Astrocyte (in vitro differentiated cells and primary cell): ENCODE results near the gene KIF3B. TPM values are rescaled to one million over a fixed set of nuclear protein-coding genes. Genes with fewer than 3 reads are reported as not detected.
"Not testable (repeated sequence)": the region's sequence is repeated elsewhere in the genome, so short reads cannot be mapped to it uniquely, and the experiment has no call there.

Experiments
- DNase-seq: peaks from one replicate; pipeline ENCODE4 v3.0.0-alpha.2; 2010; ENCODE audit warnings: low read depth
- FAIRE-seq: peaks from 2 replicates; lab custom pipeline; 2011; peaks lifted over from hg19 to GRCh38; lab: Jason Lieb, UNC
- H2AFZ ChIP-seq: 2 replicates; pipeline ENCODE4 v1.6.0; 2012; ENCODE audit warnings: low read depth, low read length, inconsistent platforms
- H3K27ac ChIP-seq: 2 replicates; pipeline ENCODE4 v1.5.1; 2011; ENCODE audit warnings: low read depth, low read length, inconsistent platforms
- H3K27me3 ChIP-seq: 2 replicates; pipeline ENCODE4 v1.6.0; 2011; ENCODE audit warnings: low read length, inconsistent platforms; ENCODE audit not compliant: insufficient read depth
- H3K36me3 ChIP-seq: 2 replicates; pipeline ENCODE4 v1.5.1; 2011; ENCODE audit warnings: low read length, inconsistent platforms; ENCODE audit not compliant: insufficient read depth
- H3K4me1 ChIP-seq: 2 replicates; pipeline ENCODE4 v1.5.1; 2011; ENCODE audit warnings: low read length, inconsistent platforms; ENCODE audit not compliant: insufficient read depth
- H3K4me2 ChIP-seq: 2 replicates; pipeline ENCODE4 v1.6.0; 2012; ENCODE audit warnings: low read length, inconsistent platforms
- H3K4me3 ChIP-seq: 2 replicates; pipeline ENCODE4 v1.5.1; 2011; ENCODE audit warnings: low read depth, mild to moderate bottlenecking, low read length, inconsistent platforms; ENCODE audit not compliant: insufficient read depth
- H3K79me2 ChIP-seq: 2 replicates; pipeline ENCODE4 v1.6.0; 2012; ENCODE audit warnings: mild to moderate bottlenecking, low read length, inconsistent platforms; ENCODE audit not compliant: insufficient read depth
- H3K9ac ChIP-seq: 2 replicates; pipeline ENCODE4 v1.6.0; 2012; ENCODE audit warnings: mild to moderate bottlenecking, low read length, inconsistent platforms
- H3K9me3 ChIP-seq: 2 replicates; pipeline ENCODE4 v1.5.1; 2012; ENCODE audit warnings: low read depth, mild to moderate bottlenecking, low read length, inconsistent platforms; ENCODE audit not compliant: insufficient read depth
- H4K20me1 ChIP-seq: 2 replicates; pipeline ENCODE4 v1.6.0; 2012; ENCODE audit warnings: low read length, inconsistent platforms; ENCODE audit not compliant: insufficient read depth
- H3K27ac Mint-ChIP-seq: one replicate; pipeline ENCODE4 v1.8.0; 2021; ENCODE audit warnings: mild to moderate bottlenecking, mixed read lengths; ENCODE audit not compliant: unreplicated experiment
- H3K27me3 Mint-ChIP-seq: one replicate; pipeline ENCODE4 v1.8.0; 2021; ENCODE audit warnings: low read depth, mixed read lengths; ENCODE audit not compliant: unreplicated experiment
- H3K36me3 Mint-ChIP-seq: one replicate; pipeline ENCODE4 v1.8.0; 2021; ENCODE audit warnings: low read depth, mixed read lengths; ENCODE audit not compliant: unreplicated experiment
- H3K4me1 Mint-ChIP-seq: one replicate; pipeline ENCODE4 v1.8.0; 2021; ENCODE audit warnings: low read depth, mixed read lengths; ENCODE audit not compliant: unreplicated experiment
- H3K4me3 Mint-ChIP-seq: one replicate; pipeline ENCODE4 v1.8.0; 2021; ENCODE audit warnings: mild to moderate bottlenecking, moderate library complexity, mixed read lengths; ENCODE audit not compliant: unreplicated experiment
- H3K9me3 Mint-ChIP-seq: one replicate; pipeline ENCODE4 v1.8.0; 2021; ENCODE audit warnings: mild to moderate bottlenecking, mixed read lengths; ENCODE audit not compliant: unreplicated experiment
- CTCF ChIP-seq: IDR thresholded peaks from 2 replicates; pipeline ENCODE4 v1.5.1; 2011; ENCODE audit warnings: low read depth, mild to moderate bottlenecking, inconsistent platforms, low read length, moderate library complexity; ENCODE audit not compliant: insufficient read depth
- EZH2 ChIP-seq: IDR thresholded peaks from 2 replicates; pipeline ENCODE4 v1.6.1; 2012; ENCODE audit warnings: mild to moderate bottlenecking, low read length, inconsistent platforms; ENCODE audit not compliant: insufficient read depth
- total RNA-seq: library from RNA; stranded (reverse); gene quantifications from 2 replicates; pipeline ENCODE4 v1.2.1, GENCODE V29; 2021

The KIF3B gene
- total RNA-seq, 1 donor from 2014 or later = 28.5 TPM

- no peak overlapping the region for H3K27ac ChIP-seq
- H3K36me3 ChIP-seq = peaks cover 24% of the 10 kb centered on the region
- no peak overlapping the region for H2AFZ ChIP-seq
- peak overlapping the region; percentile 2 for H3K4me2 ChIP-seq
- Mint-ChIP-seq H3K36me3 (no peaks in the 10 kb centered on the region), H3K4me1 (peaks cover 22% of the 10 kb centered on the region), H3K9me3 (no peaks in the 10 kb centered on the region), H3K4me3 (no peak overlapping the region), H3K27me3 (no peaks in the 10 kb centered on the region), H3K27ac (no peak overlapping the region)
- no peaks in the 10 kb centered on the region for H3K9me3 ChIP-seq
- peak overlapping the region; percentile 12 for H3K9ac ChIP-seq
- peaks cover 79% of the 10 kb centered on the region for H4K20me1 ChIP-seq
- no peak overlapping the region for H3K4me3 ChIP-seq
- peaks cover 99% of the 10 kb centered on the region for H3K79me2 ChIP-seq
- H3K27me3 ChIP-seq = no peaks in the 10 kb centered on the region
- FAIRE-seq (no peak), DNase-seq (peak; percentile 75)
- peaks cover 9% of the 10 kb centered on the region for H3K4me1 ChIP-seq
- TF ChIP-seq EZH2 (no peak), CTCF (no peak)
These were observed 91.5 kb downstream of the KIF3B start for GRCh38 chr20:32368925-32369324.

GRCh38 chr20:32370897-32371296 is 93.4 kb downstream of the KIF3B start:
- no peaks in the 10 kb centered on the region for H3K27me3 ChIP-seq
- Mint-ChIP-seq H3K4me3 (no peak overlapping the region), H3K27me3 (no peaks in the 10 kb centered on the region), H3K4me1 (peaks cover 22% of the 10 kb centered on the region), H3K36me3 (no peaks in the 10 kb centered on the region), H3K27ac (peak overlapping the region; percentile 12), H3K9me3 (no peaks in the 10 kb centered on the region)
- H3K9me3 ChIP-seq = no peaks in the 10 kb centered on the region
- DNase-seq (no peak), FAIRE-seq (no peak)
- no peak overlapping the region for H3K9ac ChIP-seq
- H3K4me3 ChIP-seq = no peak overlapping the region
- no peak overlapping the region for H2AFZ ChIP-seq
- TF ChIP-seq CTCF (no peak), EZH2 (no peak)
- peaks cover 97% of the 10 kb centered on the region for H3K79me2 ChIP-seq
- H3K4me1 ChIP-seq = peaks cover 9% of the 10 kb centered on the region
- peaks cover 63% of the 10 kb centered on the region for H4K20me1 ChIP-seq
- H3K27ac ChIP-seq = no peak overlapping the region
- H3K36me3 ChIP-seq = peaks cover 24% of the 10 kb centered on the region
- H3K4me2 ChIP-seq = no peak overlapping the region

GRCh38 chr20:32378461-32378860 is 101.0 kb downstream of the KIF3B start:
- FAIRE-seq = no peak
- Histone ChIP-seq H3K36me3 (peaks cover 7% of the 10 kb centered on the region), H3K4me1 (peaks cover 5% of the 10 kb centered on the region), H3K79me2 (peaks cover 77% of the 10 kb centered on the region), H4K20me1 (peaks cover 48% of the 10 kb centered on the region), H3K27ac (no peak overlapping the region), H3K4me2 (no peak overlapping the region), H2AFZ (no peak overlapping the region), H3K27me3 (no peaks in the 10 kb centered on the region), H3K9ac (no peak overlapping the region), H3K4me3 (no peak overlapping the region), H3K9me3 (no peaks in the 10 kb centered on the region)
- TF ChIP-seq CTCF = no peak
- no peak for TF ChIP-seq EZH2
- Mint-ChIP-seq H3K27ac (no peak overlapping the region), H3K9me3 (no peaks in the 10 kb centered on the region), H3K36me3 (peaks cover 3% of the 10 kb centered on the region), H3K27me3 (no peaks in the 10 kb centered on the region), H3K4me3 (no peak overlapping the region), H3K4me1 (peaks cover 3% of the 10 kb centered on the region)
- no peak for DNase-seq

GRCh38 chr20:32380037-32380436 is 102.6 kb downstream of the KIF3B start:
- H3K9ac ChIP-seq, H3K27ac ChIP-seq, H3K4me1 ChIP-seq, H3K36me3 ChIP-seq, H3K27me3 Mint-ChIP-seq, H3K4me2 ChIP-seq, H3K9me3 ChIP-seq, FAIRE-seq, H3K27ac Mint-ChIP-seq, H3K4me3 ChIP-seq, H3K36me3 Mint-ChIP-seq, H3K9me3 Mint-ChIP-seq, H2AFZ ChIP-seq, DNase-seq, H3K27me3 ChIP-seq, H3K4me3 Mint-ChIP-seq: not testable (repeated sequence)
- Histone ChIP-seq H3K79me2 (peaks cover 77% of the 10 kb centered on the region), H4K20me1 (peaks cover 59% of the 10 kb centered on the region)
- H3K4me1 Mint-ChIP-seq = peaks cover 12% of the 10 kb centered on the region
